Neural crest cell (in vitro differentiated cells): ENCODE measurements around the gene GARIN3. TPM values are rescaled to one million over a fixed set of nuclear protein-coding genes. Genes with fewer than 3 reads are reported as not detected.

Experiments used
- DNase-seq: peaks from one replicate; pipeline ENCODE4 v3.0.0; 2021; ENCODE audit warnings: low read depth, mixed read lengths, low spot score
- H3K27ac Mint-ChIP-seq: one replicate; pipeline ENCODE4 v1.8.0; 2021; ENCODE audit warnings: mild to moderate bottlenecking, mixed read lengths; ENCODE audit not compliant: unreplicated experiment
- H3K27me3 Mint-ChIP-seq: 2 replicates; pipeline ENCODE4 v1.8.0; 2021; ENCODE audit warnings: low read depth, mild to moderate bottlenecking, mixed read lengths
- H3K36me3 Mint-ChIP-seq: 2 replicates; pipeline ENCODE4 v1.8.0; 2021; ENCODE audit warnings: low read depth, mild to moderate bottlenecking, mixed read lengths
- H3K4me1 Mint-ChIP-seq: 2 replicates; pipeline ENCODE4 v1.8.0; 2021; ENCODE audit warnings: mixed read lengths
- H3K4me3 Mint-ChIP-seq: one replicate; pipeline ENCODE4 v1.8.0; 2021; ENCODE audit warnings: mild to moderate bottlenecking, mixed read lengths
- H3K9me3 Mint-ChIP-seq: 2 replicates; pipeline ENCODE4 v1.8.0; 2021; ENCODE audit warnings: mixed read lengths
- total RNA-seq: library from RNA; stranded (reverse); gene quantifications from 2 replicates; pipeline ENCODE4 v1.2.1, GENCODE V29; 2021
- TF ChIP-seq, protein P1 (sequence below): fragments of 200-600 bp; sonication (generic); conservative IDR thresholded peaks from 2 replicates; pipeline ENCODE4 v1.5.0; 2021; ENCODE audit warnings: antibody characterized with exemption, mild to moderate bottlenecking

The GARIN3 gene
- total RNA-seq, 1 donor from 2014 or later: not detected

DNA sequence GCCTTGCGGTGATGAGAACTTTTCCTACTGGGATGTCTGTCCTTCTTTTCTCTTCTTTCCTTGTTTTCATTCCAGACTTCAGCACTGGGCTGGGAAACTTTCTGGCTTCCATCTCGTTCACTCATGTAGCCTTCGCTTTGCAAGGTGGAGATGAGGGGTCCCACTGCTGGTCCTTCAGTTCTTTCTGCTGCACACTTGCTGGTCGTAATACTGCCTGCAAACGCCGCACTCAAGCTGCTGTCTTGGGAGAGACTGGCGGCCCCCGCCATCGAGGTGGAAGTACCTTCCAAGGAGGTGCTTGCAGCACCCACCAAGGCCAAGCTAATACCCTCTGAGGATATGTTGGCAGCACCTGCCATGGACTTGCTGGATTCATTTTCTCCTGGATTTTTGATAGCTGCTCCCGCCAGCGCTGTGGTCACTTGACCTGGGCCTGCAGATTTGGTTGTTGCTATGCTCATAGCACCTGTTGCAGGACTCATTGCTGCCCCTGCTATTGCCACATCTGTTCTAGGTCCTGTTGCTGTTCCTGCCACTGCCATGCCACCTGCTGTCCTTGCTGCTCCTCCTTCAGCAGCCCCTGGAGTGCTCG lies 3.0 kb downstream of the GARIN3 start:
- H3K4me1 Mint-ChIP-seq: no peaks in the 10 kb centered on the region
- no peak overlapping the region for H3K4me3 Mint-ChIP-seq
- TF ChIP-seq, protein P1, sequence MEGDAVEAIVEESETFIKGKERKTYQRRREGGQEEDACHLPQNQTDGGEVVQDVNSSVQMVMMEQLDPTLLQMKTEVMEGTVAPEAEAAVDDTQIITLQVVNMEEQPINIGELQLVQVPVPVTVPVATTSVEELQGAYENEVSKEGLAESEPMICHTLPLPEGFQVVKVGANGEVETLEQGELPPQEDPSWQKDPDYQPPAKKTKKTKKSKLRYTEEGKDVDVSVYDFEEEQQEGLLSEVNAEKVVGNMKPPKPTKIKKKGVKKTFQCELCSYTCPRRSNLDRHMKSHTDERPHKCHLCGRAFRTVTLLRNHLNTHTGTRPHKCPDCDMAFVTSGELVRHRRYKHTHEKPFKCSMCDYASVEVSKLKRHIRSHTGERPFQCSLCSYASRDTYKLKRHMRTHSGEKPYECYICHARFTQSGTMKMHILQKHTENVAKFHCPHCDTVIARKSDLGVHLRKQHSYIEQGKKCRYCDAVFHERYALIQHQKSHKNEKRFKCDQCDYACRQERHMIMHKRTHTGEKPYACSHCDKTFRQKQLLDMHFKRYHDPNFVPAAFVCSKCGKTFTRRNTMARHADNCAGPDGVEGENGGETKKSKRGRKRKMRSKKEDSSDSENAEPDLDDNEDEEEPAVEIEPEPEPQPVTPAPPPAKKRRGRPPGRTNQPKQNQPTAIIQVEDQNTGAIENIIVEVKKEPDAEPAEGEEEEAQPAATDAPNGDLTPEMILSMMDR: no peak
- H3K36me3 Mint-ChIP-seq: no peaks in the 10 kb centered on the region
- no peaks in the 10 kb centered on the region for H3K9me3 Mint-ChIP-seq
- H3K27ac Mint-ChIP-seq: no peak overlapping the region
- H3K27me3 Mint-ChIP-seq: peaks cover 6% of the 10 kb centered on the region
- DNase-seq: no peak

DNA sequence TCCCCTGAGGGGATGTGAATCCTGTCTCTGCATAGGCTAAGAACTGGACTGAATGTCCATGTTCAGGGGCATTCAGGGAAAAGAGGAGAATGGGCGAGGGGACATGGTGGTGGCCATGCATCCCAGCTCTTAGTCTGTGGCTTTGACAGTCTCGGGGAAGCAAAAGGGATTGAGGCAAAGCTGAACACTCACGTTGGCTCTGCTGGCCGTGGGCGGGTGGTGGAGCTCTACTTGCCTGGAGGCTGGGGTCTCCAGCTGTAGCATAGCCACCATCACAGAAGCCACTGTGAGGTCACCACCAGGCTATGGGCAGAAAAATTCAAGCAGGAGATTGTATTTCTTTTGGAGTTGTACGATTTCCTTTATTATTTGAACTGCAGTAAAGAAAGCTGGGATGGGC lies 4.1 kb downstream of the GARIN3 start:
- Mint-ChIP-seq H3K4me1 (no peaks in the 10 kb centered on the region), H3K36me3 (no peaks in the 10 kb centered on the region), H3K4me3 (no peak overlapping the region), H3K9me3 (no peaks in the 10 kb centered on the region), H3K27me3 (peaks cover 4% of the 10 kb centered on the region), H3K27ac (no peak overlapping the region)
- DNase-seq: no peak
- TF ChIP-seq, protein P1: no peak

DNA sequence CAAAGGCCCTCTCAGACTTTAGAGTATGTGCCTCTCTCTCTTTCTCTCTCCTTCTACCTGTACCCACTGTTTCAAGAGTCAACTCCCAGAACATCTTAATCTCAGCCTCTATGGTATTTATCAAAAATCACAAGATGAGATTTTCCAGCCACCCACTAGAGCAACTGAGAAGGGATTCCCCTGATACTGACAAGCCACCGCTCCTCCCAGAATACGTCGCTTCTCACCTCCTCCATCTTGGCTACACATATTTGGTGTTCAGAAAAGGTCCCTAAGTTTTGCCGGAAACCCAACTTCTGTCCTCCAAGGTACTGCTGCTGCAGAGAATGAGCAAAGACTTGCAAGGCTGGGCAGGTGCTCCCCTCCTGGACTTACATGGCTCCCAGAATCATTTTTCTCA lies 6.1 kb downstream of the GARIN3 start:
- Mint-ChIP-seq H3K9me3 (peaks cover 3% of the 10 kb centered on the region), H3K36me3 (no peaks in the 10 kb centered on the region), H3K27me3 (peaks cover 2% of the 10 kb centered on the region), H3K4me1 (no peaks in the 10 kb centered on the region), H3K27ac (no peak overlapping the region), H3K4me3 (no peak overlapping the region)
- TF ChIP-seq, protein P1: no peak
- no peak for DNase-seq

DNA sequence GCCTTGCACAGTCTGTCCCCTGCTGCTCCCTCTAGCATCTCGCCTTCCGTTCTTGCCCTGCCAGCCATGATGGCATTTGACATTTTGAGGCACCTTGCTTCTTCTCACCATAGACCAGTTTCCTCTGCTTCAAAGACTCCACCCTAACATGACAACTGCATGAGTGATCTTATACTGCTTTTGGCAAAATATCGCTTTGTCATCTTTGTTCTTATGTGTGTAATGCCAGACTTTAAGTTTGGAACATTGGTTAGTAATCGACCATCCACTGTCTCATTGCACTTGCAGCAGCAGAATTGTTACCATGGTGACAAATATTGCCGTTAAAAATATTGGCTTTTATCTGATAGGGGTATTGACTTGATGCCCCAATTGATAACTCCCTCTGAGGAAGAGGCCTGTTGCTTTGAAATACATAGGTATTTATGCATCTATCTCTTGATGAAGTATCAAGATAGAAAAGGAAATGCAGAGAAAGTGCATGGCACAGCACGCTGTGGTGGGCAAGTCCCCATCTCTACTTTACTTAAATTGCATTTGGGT lies 6.8 kb downstream of the GARIN3 start:
- Mint-ChIP-seq H3K27me3 (peaks cover 2% of the 10 kb centered on the region), H3K4me3 (no peak overlapping the region), H3K36me3 (no peaks in the 10 kb centered on the region), H3K4me1 (no peaks in the 10 kb centered on the region), H3K27ac (no peak overlapping the region), H3K9me3 (peaks cover 3% of the 10 kb centered on the region)
- no peak for DNase-seq
- TF ChIP-seq, protein P1: no peak

DNA sequence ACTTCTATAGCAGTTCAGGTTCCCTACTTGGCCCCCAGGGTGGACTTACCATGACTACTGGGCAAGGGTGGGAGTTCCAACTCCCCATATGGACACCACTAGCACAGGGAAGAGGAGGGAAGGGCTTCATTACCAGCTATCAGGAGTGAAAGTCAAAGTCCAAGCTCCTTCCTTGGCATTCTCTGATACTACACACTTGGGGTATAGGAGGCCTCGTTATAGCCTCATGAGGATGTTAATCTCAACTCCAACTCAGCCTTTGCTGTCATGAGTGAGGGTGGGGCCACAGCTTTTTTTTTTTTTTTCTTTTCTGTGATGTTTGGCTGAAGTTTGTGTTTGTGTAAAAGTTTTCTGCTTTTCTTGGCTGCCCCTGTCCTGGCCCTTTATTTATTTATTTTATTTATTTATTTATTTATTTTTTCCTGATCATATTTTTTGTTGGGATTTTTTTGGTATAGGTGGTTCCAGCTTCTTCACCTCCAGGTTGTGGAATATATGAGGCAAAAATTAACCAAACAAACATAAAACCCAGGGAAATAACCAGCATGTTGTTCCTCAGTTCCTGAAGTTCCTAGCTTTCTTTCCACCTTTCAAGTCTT lies 8.7 kb downstream of the GARIN3 start:
- TF ChIP-seq, protein P1: no peak
- Mint-ChIP-seq H3K9me3 (peaks cover 3% of the 10 kb centered on the region), H3K27ac (no peak overlapping the region), H3K4me3 (no peak overlapping the region), H3K36me3 (no peaks in the 10 kb centered on the region), H3K4me1 (no peaks in the 10 kb centered on the region), H3K27me3 (peaks cover 2% of the 10 kb centered on the region)
- no peak for DNase-seq
